HG02885 (cell line): ENCODE data around the gene PCDHGB1.
A peak's percentile ranks its signal among the peaks of the same experiment; 100 is the strongest.
"Not testable (repeated sequence)": the region's sequence is repeated elsewhere in the genome, so short reads cannot be mapped to it uniquely, and the experiment has no call there.

Experiments used
- ATAC-seq: cut with Tn5 transposase; IDR thresholded peaks from one replicate; pipeline ENCODE4 v1.9.1; 2021; ENCODE audit warnings: mild to moderate bottlenecking; ENCODE audit not compliant: unreplicated experiment, poor library complexity

PCDHGB1 gene

DNA sequence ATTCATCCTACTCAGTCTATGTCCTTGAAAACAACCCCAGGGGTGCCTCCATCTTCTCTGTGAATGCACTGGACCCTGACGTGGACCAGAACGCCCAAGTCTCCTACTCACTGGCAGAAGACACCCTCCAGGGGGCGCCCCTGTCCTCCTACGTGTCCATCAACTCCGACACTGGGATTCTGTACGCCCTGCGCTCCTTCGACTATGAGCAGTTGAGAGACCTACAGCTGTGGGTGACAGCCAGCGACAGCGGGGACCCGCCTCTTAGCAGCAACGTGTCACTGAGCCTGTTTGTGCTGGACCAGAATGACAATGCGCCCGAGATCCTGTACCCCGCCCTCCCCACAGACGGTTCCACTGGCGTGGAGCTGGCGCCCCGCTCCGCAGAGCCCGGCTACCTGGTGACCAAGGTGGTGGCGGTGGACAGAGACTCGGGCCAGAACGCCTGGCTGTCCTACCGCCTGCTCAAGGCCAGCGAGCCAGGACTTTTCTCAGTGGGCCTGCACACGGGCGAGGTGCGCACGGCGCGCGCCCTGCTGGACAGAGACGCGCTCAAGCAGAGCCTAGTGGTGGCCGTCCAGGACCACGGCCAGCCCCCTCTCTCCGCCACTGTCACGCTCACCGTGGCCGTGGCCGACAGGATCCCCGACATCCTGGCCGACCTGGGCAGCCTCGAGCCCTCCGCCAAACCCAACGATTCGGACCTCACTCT is 25.7 kb downstream of the PCDHGB1 start:
- not testable (repeated sequence) for ATAC-seq

DNA sequence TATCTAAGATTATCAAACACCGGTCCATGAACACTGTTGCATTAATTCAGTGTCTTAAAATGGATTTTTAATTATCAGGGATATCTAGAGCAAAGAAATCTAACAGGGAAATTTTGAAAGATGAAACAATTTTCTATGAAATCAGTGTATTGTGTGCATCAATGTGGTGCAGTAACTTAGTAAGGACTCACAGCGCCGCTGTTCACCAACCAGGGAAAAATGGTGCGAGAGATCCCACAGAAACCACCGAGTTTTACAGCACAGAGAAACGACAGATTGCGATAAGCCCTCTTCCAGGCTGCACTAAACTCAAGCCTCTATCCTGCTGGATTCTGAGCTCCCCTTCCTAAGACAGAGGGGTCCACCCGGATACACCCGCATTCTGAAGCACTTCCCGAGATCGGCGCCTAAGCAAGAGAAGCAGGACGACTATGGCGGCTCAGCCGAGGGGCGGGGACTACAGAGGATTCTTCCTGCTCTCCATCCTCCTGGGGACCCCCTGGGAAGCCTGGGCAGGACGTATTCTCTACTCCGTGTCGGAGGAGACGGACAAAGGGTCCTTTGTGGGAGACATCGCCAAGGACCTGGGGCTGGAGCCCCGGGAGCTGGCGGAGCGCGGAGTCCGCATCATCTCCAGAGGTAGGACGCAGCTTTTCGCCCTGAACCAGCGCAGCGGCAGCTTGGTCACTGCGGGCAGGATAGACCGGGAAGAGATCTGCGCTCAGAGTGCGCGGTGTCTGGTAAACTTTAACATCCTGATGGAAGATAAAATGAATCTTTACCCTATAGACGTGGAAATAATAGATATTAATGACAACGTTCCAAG is 32.8 kb downstream of the PCDHGB1 start, which contains the start of gene PCDHGA7:
TSS of gene PCDHGA7 (plus strand) at position 274 of the 826 bp plus-strand sequence. CDS start at position 432, 158 bp downstream.
- peak; percentile 85 for ATAC-seq

DNA sequence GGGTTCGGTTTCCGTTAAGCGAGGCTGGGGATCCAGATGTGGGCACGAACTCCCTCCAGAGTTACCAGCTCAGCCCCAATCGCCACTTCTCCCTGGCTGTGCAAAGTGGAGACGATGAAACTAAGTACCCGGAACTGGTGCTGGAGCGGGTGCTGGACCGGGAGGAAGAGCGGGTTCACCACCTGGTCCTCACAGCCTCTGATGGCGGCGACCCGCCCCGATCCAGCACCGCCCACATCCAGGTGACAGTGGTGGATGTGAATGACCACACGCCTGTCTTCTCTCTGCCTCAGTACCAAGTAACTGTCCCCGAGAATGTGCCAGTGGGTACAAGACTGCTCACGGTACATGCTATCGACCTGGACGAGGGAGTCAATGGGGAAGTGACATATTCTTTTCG is 33.4 kb downstream of the PCDHGB1 start:
- no peak for ATAC-seq

DNA sequence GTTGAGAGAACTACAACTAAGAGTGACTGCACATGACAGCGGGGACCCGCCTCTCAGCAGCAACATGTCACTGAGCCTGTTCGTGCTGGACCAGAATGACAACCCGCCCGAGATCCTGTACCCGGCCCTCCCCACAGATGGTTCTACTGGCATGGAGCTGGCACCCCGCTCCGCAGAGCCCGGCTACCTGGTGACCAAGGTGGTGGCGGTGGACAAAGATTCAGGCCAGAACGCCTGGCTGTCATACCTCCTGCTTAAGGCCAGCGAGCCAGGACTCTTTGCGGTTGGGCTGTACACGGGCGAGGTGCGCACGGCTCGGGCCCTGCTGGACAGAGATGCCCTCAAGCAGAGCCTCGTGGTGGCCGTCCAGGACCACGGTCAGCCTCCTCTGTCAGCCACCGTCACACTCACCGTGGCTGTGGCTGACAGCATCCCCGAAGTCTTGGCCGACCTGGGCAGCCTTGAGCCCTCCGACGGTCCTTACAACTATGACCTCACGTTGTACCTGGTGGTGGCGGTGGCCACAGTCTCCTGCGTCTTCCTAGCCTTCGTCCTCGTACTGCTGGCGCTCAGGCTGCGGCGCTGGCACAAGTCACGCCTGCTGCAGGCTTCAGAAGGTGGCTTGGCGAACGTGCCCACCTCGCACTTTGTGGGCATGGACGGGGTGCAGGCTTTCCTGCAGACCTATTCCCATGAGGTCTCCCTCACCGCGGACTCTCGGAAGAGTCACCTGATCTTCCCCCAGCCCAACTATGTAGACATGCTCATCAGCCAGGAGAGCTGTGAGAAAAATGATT is 34.8 kb downstream of the PCDHGB1 start:
- ATAC-seq: no peak

DNA sequence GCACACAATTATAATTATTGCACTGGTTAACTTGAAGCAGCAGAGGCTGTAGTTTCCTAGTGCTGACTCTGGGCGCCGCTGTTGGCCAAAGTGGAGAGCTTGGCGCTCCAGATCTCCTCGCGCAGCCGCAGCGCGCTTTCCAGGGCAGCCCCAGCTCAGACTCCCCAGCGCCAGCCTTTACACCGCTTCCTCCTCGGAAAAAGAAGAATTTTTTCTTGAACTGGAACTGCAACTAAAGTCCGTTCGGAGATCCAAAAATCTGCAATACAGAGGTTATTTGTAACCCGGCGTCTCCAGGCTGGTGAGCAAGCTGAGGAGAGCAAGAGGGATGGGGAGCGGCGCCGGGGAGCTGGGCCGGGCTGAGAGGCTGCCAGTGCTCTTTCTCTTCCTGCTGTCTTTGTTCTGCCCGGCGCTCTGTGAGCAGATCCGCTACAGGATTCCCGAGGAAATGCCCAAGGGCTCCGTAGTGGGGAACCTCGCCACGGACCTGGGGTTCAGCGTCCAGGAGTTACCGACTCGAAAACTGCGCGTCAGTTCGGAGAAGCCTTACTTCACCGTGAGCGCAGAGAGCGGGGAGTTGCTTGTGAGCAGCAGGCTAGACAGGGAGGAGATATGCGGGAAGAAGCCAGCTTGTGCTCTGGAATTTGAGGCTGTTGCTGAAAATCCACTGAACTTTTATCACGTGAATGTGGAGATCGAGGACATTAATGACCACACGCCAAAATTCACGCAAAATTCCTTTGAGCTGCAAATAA is 37.8 kb downstream of the PCDHGB1 start, which contains the start of gene PCDHGB4:
TSS of gene PCDHGB4 (plus strand) at position 142 of the 755 bp plus-strand sequence. CDS start at position 329, 187 bp downstream.
- peak; percentile 79 for ATAC-seq

DNA sequence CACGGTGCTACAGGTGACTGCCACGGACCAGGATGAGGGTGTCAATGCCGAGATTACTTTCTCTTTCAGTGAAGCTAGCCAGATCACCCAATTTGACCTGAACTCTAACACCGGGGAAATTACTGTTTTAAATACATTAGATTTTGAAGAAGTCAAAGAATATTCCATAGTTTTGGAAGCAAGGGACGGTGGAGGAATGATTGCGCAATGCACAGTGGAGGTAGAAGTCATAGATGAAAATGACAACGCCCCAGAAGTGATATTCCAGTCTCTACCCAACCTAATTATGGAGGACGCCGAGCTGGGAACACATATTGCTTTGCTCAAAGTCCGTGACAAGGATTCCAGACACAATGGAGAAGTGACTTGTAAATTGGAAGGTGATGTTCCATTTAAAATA is 38.8 kb downstream of the PCDHGB1 start:
- ATAC-seq: no peak

DNA sequence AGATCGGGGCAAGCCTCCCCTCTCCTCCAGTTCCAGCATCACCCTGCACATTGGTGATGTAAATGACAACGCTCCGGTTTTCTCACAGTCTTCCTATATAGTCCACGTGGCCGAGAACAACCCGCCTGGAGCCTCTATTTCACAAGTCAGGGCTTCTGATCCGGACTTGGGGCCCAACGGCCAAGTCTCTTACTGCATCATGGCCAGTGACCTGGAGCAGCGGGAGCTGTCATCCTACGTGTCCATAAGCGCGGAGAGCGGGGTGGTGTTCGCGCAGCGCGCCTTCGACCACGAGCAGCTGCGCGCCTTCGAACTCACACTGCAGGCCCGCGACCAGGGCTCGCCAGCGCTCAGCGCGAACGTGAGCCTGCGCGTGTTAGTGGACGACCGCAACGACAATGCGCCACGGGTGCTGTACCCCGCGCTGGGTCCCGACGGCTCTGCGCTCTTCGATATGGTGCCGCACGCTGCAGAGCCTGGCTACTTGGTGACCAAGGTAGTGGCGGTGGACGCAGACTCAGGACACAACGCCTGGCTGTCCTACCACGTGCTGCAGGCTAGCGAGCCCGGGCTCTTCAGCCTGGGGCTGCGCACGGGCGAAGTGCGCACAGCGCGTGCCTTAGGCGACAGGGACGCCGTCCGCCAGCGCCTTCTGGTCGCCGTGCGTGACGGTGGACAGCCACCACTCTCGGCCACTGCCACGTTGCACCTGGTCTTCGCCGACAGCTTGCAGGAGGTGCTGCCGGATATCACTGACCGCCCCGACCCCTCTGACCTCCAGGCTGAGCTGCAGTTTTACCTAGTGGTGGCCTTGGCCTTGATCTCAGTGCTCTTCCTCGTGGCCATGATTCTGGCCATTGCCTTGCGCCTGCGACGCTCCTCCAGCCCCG is 39.5 kb downstream of the PCDHGB1 start:
- no peak for ATAC-seq

DNA sequence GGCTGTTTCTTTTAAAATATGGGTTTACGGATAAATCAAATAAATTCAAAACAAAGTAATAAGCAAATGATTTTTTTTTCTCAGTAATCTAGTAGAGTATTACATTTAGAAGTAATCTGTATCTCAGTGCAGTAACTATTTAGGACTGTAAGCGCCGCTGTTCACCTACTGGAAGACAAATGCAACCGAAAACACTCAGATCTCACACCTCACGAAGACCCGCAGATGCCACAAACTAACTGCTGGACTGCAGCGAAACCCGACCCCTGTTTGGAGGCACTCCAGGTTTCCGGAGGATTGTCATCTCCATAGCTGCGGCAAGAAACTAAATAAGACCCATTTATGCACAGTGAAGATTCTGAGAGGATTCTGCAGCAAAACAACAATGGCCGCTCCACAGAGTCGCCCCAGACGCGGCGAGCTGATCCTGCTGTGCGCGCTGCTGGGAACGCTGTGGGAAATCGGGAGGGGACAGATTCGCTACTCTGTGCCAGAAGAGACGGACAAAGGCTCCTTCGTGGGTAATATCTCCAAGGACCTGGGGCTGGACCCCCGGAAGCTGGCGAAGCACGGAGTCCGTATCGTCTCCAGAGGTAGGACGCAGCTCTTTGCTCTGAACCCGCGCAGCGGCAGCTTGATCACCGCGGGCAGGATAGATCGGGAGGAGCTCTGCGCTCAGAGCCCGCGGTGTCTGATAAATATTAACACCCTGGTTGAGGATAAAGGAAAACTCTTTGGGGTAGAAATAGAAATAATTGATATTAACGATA is 42.7 kb downstream of the PCDHGB1 start, which contains the start of gene PCDHGA8:
TSS of gene PCDHGA8 (plus strand) at position 205 of the 770 bp plus-strand sequence. CDS start at position 386, 181 bp downstream.
- ATAC-seq: no peak

DNA sequence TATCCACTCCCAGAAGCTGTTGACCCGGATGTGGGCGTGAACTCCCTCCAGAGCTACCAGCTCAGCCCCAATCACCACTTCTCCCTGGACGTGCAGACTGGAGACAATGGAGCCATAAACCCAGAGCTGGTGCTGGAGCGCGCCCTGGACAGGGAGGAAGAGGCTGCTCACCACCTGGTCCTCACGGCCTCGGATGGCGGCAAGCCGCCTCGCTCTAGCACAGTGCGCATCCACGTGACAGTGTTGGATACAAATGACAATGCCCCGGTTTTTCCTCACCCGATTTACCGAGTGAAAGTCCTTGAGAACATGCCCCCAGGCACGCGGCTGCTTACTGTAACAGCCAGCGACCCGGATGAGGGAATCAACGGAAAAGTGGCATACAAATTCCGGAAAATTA is 43.4 kb downstream of the PCDHGB1 start:
- ATAC-seq: no peak

DNA sequence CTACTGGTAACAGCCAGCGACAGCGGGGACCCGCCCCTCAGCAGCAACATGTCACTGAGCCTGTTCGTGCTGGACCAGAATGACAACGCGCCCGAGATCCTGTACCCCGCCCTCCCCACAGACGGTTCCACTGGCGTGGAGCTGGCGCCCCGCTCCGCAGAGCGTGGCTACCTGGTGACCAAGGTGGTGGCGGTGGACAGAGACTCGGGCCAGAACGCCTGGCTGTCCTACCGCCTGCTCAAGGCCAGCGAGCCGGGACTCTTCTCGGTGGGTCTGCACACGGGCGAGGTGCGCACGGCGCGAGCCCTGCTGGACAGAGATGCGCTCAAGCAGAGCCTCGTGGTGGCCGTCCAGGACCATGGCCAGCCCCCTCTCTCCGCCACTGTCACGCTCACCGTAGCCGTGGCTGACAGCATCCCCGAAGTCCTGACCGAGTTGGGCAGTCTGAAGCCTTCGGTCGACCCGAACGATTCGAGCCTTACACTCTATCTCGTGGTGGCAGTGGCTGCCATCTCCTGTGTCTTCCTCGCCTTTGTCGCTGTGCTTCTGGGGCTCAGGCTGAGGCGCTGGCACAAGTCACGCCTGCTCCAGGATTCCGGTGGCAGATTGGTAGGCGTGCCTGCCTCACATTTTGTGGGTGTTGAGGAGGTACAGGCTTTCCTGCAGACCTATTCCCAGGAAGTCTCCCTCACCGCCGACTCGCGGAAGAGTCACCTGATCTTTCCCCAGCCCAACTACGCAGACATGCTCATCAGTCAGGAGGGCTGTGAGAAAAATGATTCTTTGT is 44.7 kb downstream of the PCDHGB1 start:
- ATAC-seq: not testable (repeated sequence)

DNA sequence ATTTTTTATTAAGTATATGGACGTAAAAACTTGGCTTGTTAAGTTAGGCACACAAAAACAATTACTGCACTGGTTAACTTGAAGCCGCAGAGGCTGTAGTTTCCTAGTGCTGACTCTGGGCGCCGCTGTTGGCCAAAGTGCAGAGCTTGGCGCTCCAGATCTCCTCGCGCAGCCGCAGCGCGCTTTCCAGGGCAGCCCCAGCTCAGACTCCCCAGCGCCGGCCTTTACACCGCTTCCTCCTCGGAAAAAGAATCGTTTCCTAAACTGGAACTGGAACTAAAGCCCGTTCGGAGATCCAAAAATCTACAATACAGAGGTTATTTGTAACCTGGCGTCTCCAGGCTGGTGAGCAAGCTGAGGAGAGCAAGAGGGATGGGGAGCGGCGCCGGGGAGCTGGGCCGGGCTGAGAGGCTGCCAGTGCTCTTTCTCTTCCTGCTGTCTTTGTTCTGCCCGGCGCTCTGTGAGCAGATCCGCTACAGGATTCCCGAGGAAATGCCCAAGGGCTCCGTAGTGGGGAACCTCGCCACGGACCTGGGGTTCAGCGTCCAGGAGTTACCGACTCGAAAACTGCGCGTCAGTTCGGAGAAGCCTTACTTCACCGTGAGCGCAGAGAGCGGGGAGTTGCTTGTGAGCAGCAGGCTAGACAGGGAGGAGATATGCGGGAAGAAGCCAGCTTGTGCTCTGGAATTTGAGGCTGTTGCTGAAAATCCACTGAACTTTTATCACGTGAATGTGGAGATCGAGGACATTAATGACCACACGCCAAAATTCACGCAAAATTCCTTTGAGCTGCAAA is 48.1 kb downstream of the PCDHGB1 start, which contains the start of gene PCDHGB5:
TSS of gene PCDHGB5 (plus strand) at position 192 of the 796 bp plus-strand sequence. CDS start at position 373, 181 bp downstream.
- ATAC-seq: peak; percentile 100

DNA sequence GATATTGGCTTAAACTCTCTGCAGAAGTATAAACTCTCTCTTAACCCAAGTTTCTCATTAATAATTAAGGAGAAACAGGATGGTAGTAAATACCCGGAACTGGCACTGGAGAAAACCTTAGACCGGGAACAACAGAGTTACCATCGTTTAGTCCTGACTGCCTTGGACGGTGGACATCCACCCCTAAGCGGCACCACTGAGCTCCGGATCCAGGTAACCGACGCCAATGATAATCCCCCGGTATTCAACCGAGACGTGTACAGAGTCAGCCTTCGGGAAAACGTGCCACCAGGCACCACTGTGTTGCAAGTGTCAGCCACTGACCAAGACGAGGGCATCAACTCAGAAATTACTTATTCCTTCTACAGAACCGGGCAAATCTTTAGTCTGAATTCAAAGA is 48.7 kb downstream of the PCDHGB1 start:
- no peak for ATAC-seq

DNA sequence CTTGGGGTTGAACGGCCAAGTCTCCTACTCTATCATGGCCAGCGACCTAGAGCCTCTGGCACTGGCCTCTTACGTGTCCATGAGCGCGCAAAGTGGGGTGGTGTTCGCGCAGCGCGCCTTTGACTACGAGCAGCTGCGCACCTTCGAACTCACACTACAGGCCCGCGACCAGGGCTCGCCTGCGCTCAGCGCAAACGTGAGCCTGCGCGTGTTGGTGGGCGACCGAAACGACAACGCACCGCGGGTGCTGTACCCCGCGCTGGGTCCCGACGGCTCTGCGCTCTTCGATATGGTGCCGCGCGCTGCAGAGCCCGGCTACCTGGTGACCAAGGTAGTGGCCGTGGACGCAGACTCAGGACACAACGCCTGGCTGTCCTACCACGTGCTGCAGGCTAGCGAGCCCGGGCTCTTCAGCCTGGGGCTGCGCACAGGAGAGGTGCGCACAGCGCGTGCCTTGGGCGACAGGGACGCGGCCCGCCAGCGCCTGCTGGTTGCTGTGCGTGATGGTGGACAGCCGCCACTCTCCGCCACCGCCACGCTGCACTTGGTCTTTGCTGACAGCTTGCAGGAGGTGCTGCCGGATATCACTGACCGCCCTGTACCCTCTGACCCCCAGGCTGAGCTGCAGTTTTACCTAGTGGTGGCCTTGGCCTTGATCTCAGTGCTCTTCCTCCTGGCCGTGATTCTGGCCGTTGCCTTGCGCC is 49.8 kb downstream of the PCDHGB1 start:
- ATAC-seq: no peak
